Measurements from ENCODE around the gene RIN1.
A peak's percentile ranks its signal among the peaks of the same experiment; 100 is the strongest.

Gene RIN1

DNA sequence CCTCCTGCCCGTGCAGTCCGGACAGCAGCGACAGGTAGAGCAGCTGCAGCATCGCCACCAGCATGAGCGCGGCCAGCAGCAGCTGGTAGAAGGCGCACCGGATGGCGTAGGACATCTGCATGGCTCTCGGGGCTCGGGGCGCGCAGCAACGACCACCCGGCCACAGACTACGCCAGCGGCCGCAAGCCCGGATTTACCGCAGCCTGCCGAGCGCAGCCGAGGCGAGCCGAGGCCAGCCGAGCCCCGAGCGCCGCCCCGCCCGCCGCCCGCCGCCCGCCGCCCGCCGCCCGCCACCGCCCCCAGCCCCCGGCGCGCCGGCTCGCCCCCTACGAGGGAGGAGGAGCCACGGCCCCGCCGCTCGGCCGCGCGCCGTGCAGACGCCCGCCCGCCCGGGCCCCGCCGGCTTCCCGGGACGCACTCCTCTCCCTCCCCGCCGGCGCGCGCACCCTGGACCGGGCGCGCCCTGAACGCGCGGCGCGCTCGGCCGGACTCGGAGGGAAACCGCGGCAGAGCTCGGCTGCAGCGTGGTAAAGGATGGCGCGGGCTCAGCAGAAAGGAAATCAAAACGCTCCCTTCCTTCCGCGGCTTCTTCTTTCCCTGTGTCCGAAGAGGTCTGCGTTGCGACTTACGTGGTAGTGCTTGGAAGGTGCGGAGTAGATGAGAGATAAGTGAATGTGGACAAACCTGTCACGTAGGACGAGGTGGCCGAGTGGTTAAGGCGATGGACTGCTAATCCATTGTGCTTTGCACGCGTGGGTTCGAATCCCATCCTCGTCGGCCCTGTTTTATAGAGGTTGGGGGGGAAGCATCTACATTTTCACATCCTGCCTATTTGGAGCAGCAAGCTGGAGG, 11.4 kb upstream of the RIN1 start, which contains the start of gene B4GAT1:
TSS of gene B4GAT1 (minus strand) at position 205 of the 852 bp plus-strand sequence. CDS start at position 121, 84 bp downstream.
- H3K18ac ChIP-seq (ENCODE audit: low read length): peak within 1 kb of the TSS; percentile 33
- no peak within 1 kb of the TSS for H4K8ac ChIP-seq (ENCODE audit: low read depth, low read length)
- H3K4me2 ChIP-seq (ENCODE audit: low read length): peak within 1 kb of the TSS; percentile 87
- H3K36me3 ChIP-seq (ENCODE audit: control insufficient read depth, insufficient read depth, low read length): no peaks in the 10 kb centered on the region
- H3K4me3 ChIP-seq (ENCODE audit: low read length): peak within 1 kb of the TSS; percentile 89
- no peak within 1 kb of the TSS for H2BK15ac ChIP-seq (replicated peaks; ENCODE audit: low read depth)
- no peaks in the 10 kb centered on the region for H3K27me3 ChIP-seq (ENCODE audit: insufficient read depth, low read length, poor library complexity)
- H3K79me2 ChIP-seq (ENCODE audit: control insufficient read depth, insufficient read depth, low read length): peaks cover 14% of the 10 kb centered on the region
- peak within 1 kb of the TSS; percentile 97 for H3K23ac ChIP-seq (ENCODE audit: low read length)
- H3K9ac ChIP-seq (ENCODE audit: low read length): peak within 1 kb of the TSS; percentile 98
- peak; percentile 93 for DNase-seq
- H2BK120ac ChIP-seq (ENCODE audit: low read depth, low read length): no peak within 1 kb of the TSS
- no CpG with 5 or more reads among the region's 101 CpGs for WGBS (ENCODE audit: extremely low coverage, insufficient coverage, low lambda C conversion rate)
- H3K79me1 ChIP-seq (ENCODE audit: low read length): peaks cover 18% of the 10 kb centered on the region
- no peak within 1 kb of the TSS for H2AK5ac ChIP-seq (ENCODE audit: low read length)
- peak within 1 kb of the TSS; percentile 81 for H4K5ac ChIP-seq (ENCODE audit: low read length)
- H3K27ac ChIP-seq (ENCODE audit: low read depth, low read length): peak within 1 kb of the TSS; percentile 70
- H3K4me1 ChIP-seq (ENCODE audit: control insufficient read depth, low read depth, low read length): no peaks in the 10 kb centered on the region
- peak within 1 kb of the TSS; percentile 100 for H3K56ac ChIP-seq (ENCODE audit: low read length)
- peak within 1 kb of the TSS; percentile 59 for H2BK5ac ChIP-seq (ENCODE audit: low read length)
- no peak within 1 kb of the TSS for H3K4ac ChIP-seq (ENCODE audit: low read depth, low read length)

DNA sequence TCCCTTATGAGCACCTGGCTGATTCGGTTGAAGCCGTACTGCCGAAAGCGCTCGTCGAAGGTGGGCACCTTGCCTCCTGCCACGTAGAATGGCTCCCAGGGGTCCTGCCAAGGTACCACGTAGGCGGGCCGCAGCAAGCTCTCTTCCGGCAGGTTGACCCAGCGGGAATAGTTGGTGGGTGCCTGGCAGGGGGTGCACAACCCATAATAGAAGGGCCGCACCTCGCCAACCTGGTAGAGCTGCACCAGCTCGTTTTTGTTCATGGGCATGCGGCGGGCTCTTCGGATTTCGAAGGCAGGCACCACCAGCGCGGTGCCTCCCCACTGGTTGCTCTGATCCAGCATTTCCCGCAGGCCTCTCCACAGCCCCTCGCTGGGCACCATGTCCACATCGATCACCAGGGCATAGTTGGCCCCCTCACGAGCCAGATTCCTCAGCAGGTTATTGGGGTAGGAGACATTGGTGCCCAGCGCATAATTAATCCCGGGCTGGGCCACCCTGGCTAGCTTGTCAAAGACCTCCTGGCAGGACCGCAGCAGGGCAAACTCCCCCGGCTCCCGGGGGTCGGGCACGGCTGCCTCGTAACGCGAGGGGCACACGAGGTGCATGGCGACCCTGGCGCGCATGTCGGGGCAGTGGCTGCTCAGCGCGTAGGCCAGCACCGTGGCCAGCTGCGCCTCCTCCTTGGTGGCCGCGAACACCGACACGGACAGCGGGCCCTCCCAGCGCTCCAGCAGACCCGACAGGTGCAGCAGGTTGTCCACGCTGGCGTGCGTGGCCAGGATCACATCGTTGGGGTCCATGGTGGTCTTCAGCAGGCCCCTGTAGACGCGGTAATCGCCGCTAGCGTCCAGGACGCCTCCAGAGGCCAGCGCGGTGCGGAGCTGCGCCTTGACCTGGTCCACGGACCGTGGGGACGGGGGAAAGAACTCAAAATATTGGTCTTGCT, 10.5 kb upstream of the RIN1 start:
- peak overlapping the region; percentile 100 for H3K56ac ChIP-seq (ENCODE audit: low read length)
- H2AK5ac ChIP-seq (ENCODE audit: low read length): no peak overlapping the region
- no peak overlapping the region for H2BK120ac ChIP-seq (ENCODE audit: low read depth, low read length)
- H3K4me3 ChIP-seq (ENCODE audit: low read length): peak overlapping the region; percentile 89
- H3K36me3 ChIP-seq (ENCODE audit: control insufficient read depth, insufficient read depth, low read length): peaks cover 2% of the 10 kb centered on the region
- no peak overlapping the region for H3K18ac ChIP-seq (ENCODE audit: low read length)
- WGBS (ENCODE audit: extremely low coverage, insufficient coverage, low lambda C conversion rate): no CpG with 5 or more reads among the region's 68 CpGs
- no peaks in the 10 kb centered on the region for H3K4me1 ChIP-seq (ENCODE audit: control insufficient read depth, low read depth, low read length)
- no peak overlapping the region for H2BK15ac ChIP-seq (replicated peaks; ENCODE audit: low read depth)
- H3K27ac ChIP-seq (ENCODE audit: low read depth, low read length): peak overlapping the region; percentile 8
- no peak for DNase-seq
- peaks cover 18% of the 10 kb centered on the region for H3K79me1 ChIP-seq (ENCODE audit: low read length)
- peak overlapping the region; percentile 87 for H3K4me2 ChIP-seq (ENCODE audit: low read length)
- H3K23ac ChIP-seq (ENCODE audit: low read length): peak overlapping the region; percentile 97
- no peak overlapping the region for H3K4ac ChIP-seq (ENCODE audit: low read depth, low read length)
- H3K27me3 ChIP-seq (ENCODE audit: insufficient read depth, low read length, poor library complexity): no peaks in the 10 kb centered on the region
- H3K79me2 ChIP-seq (ENCODE audit: control insufficient read depth, insufficient read depth, low read length): peaks cover 14% of the 10 kb centered on the region
- H3K9ac ChIP-seq (ENCODE audit: low read length): peak overlapping the region; percentile 98
- peak overlapping the region; percentile 81 for H4K5ac ChIP-seq (ENCODE audit: low read length)
- no peak overlapping the region for H2BK5ac ChIP-seq (ENCODE audit: low read length)
- no peak overlapping the region for H4K8ac ChIP-seq (ENCODE audit: low read depth, low read length)

DNA sequence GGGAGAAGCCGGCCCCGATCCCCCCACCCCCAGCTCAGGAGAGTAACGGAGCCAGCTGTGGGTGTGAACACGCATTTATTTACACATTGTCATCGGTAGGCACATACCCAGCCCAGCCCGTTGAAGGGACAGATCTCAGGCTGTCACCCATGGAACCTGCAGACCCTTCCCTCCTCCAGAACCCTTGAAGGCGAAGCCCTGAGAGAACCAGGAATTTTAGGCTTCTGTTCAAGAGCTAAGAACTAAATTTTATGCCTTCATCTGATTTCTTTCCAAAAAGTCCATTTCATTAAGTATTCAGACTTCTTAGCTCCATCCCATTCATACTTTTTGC, 9.0 kb upstream of the RIN1 start:
- H2AK5ac ChIP-seq (ENCODE audit: low read length): no peak overlapping the region
- no peak overlapping the region for H3K18ac ChIP-seq (ENCODE audit: low read length)
- peak overlapping the region; percentile 73 for H3K9ac ChIP-seq (ENCODE audit: low read length)
- H3K79me2 ChIP-seq (ENCODE audit: control insufficient read depth, insufficient read depth, low read length): peaks cover 14% of the 10 kb centered on the region
- no peak overlapping the region for H2BK5ac ChIP-seq (ENCODE audit: low read length)
- peak overlapping the region; percentile 3 for H4K8ac ChIP-seq (ENCODE audit: low read depth, low read length)
- H2BK120ac ChIP-seq (ENCODE audit: low read depth, low read length): no peak overlapping the region
- no peaks in the 10 kb centered on the region for H3K27me3 ChIP-seq (ENCODE audit: insufficient read depth, low read length, poor library complexity)
- peak overlapping the region; percentile 64 for H3K4me2 ChIP-seq (ENCODE audit: low read length)
- WGBS (ENCODE audit: extremely low coverage, insufficient coverage, low lambda C conversion rate): no CpG with 5 or more reads among the region's 7 CpGs
- H3K36me3 ChIP-seq (ENCODE audit: control insufficient read depth, insufficient read depth, low read length): peaks cover 7% of the 10 kb centered on the region
- peaks cover 18% of the 10 kb centered on the region for H3K79me1 ChIP-seq (ENCODE audit: low read length)
- H4K5ac ChIP-seq (ENCODE audit: low read length): no peak overlapping the region
- H3K4me3 ChIP-seq (ENCODE audit: low read length): no peak overlapping the region
- peak overlapping the region; percentile 29 for H3K27ac ChIP-seq (ENCODE audit: low read depth, low read length)
- H2BK15ac ChIP-seq (replicated peaks; ENCODE audit: low read depth): no peak overlapping the region
- H3K4me1 ChIP-seq (ENCODE audit: control insufficient read depth, low read depth, low read length): no peaks in the 10 kb centered on the region
- no peak for DNase-seq
- no peak overlapping the region for H3K23ac ChIP-seq (ENCODE audit: low read length)
- H3K4ac ChIP-seq (ENCODE audit: low read depth, low read length): no peak overlapping the region
- H3K56ac ChIP-seq (ENCODE audit: low read length): peak overlapping the region; percentile 91

DNA sequence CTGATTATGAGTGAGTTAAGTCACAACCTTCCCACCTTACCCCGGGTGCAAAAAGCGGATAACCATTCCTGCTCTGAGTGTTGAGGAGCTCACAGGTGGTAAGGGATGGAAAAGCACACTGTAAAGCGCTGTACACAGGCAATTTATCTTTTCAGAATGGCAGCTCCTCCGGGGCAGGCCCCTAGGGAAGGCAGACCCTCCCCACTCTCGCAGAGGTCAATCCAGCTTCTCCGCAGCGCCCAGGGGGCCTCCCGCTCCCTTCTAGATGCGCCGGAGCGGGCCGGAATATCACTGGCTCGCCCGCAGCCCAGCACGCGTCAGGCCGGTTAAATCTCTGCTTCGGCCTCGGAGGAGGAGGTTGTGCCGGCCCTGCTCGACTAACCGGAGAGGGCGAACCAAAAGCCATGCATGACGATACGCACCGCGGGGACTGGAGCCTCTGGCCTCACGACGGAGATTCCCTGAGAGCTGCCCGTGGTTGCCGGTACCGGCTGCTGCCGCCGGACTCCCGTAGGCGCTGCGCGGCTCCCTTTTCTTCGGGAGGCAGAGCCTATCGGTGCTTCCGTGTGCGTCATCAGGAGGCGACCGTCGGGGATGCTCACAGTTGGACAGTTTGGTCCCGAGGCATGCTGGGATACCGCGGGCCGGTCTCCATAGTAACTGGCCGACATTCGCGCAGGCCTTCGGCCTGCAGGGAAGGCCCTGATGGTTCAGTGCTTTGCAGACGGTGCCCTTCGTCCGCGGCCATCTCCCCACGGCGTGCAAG, 8.5 kb upstream of the RIN1 start, which contains the start of gene BRMS1:
TSS of gene BRMS1 (minus strand) at position 555 of the 766 bp plus-strand sequence. CDS start 2,870 bp downstream, outside the sequence.
- no peak within 1 kb of the TSS for H3K4ac ChIP-seq (ENCODE audit: low read depth, low read length)

DNA sequence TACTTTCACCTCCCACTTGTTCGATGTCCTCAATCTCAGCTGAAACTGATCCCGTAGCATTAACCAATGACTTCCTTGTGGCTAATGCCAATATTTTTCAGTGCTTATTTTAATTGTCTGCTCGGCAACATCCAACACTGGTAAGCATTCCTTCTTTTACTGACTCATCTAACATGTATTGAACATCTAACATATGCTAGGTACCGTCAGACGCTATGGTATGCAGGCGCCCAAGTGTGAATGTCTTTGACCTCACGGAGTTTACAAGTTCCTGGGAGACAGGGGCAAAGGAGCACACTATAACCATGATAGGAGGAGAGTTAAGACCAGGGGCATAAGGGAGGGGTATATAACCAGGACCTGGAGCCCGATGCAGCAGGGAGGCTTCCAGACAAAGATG, 6.9 kb upstream of the RIN1 start:
- Histone ChIP-seq H2BK15ac (replicated peaks; ENCODE audit: low read depth) (no peak overlapping the region), H3K56ac (ENCODE audit: low read length) (no peak overlapping the region), H4K5ac (ENCODE audit: low read length) (no peak overlapping the region), H3K9ac (ENCODE audit: low read length) (no peak overlapping the region), H2BK120ac (ENCODE audit: low read depth, low read length) (no peak overlapping the region), H3K18ac (ENCODE audit: low read length) (no peak overlapping the region), H2BK5ac (ENCODE audit: low read length) (no peak overlapping the region), H3K27ac (ENCODE audit: low read depth, low read length) (no peak overlapping the region), H3K27me3 (ENCODE audit: insufficient read depth, low read length, poor library complexity) (no peaks in the 10 kb centered on the region), H3K4me1 (ENCODE audit: control insufficient read depth, low read depth, low read length) (no peaks in the 10 kb centered on the region), H4K8ac (ENCODE audit: low read depth, low read length) (no peak overlapping the region), H3K4me3 (ENCODE audit: low read length) (no peak overlapping the region), H3K79me1 (ENCODE audit: low read length) (peaks cover 18% of the 10 kb centered on the region), H2AK5ac (ENCODE audit: low read length) (no peak overlapping the region), H3K4ac (ENCODE audit: low read depth, low read length) (no peak overlapping the region), H3K23ac (ENCODE audit: low read length) (no peak overlapping the region), H3K79me2 (ENCODE audit: control insufficient read depth, insufficient read depth, low read length) (peaks cover 14% of the 10 kb centered on the region), H3K36me3 (ENCODE audit: control insufficient read depth, insufficient read depth, low read length) (peaks cover 9% of the 10 kb centered on the region), H3K4me2 (ENCODE audit: low read length) (no peak overlapping the region)
- DNase-seq: no peak
- no CpG with 5 or more reads among the region's 8 CpGs for WGBS (ENCODE audit: extremely low coverage, insufficient coverage, low lambda C conversion rate)

More for the DNA sequence above, 8.5 kb upstream of the RIN1 start, which contains the start of gene BRMS1:
- Histone ChIP-seq H3K23ac (ENCODE audit: low read length) (no peak within 1 kb of the TSS), H2BK120ac (ENCODE audit: low read depth, low read length) (no peak within 1 kb of the TSS), H3K79me1 (ENCODE audit: low read length) (peaks cover 18% of the 10 kb centered on the region), H2BK15ac (replicated peaks; ENCODE audit: low read depth) (no peak within 1 kb of the TSS), H3K4me3 (ENCODE audit: low read length) (peak within 1 kb of the TSS; percentile 99), H4K8ac (ENCODE audit: low read depth, low read length) (peak within 1 kb of the TSS; percentile 3), H2AK5ac (ENCODE audit: low read length) (no peak within 1 kb of the TSS), H3K27me3 (ENCODE audit: insufficient read depth, low read length, poor library complexity) (no peaks in the 10 kb centered on the region), H3K27ac (ENCODE audit: low read depth, low read length) (peak within 1 kb of the TSS; percentile 29), H3K4me1 (ENCODE audit: control insufficient read depth, low read depth, low read length) (no peaks in the 10 kb centered on the region), H3K79me2 (ENCODE audit: control insufficient read depth, insufficient read depth, low read length) (peaks cover 14% of the 10 kb centered on the region), H3K56ac (ENCODE audit: low read length) (peak within 1 kb of the TSS; percentile 98), H3K18ac (ENCODE audit: low read length) (no peak within 1 kb of the TSS), H3K9ac (ENCODE audit: low read length) (peak within 1 kb of the TSS; percentile 99), H4K5ac (ENCODE audit: low read length) (no peak within 1 kb of the TSS), H3K36me3 (ENCODE audit: control insufficient read depth, insufficient read depth, low read length) (peaks cover 9% of the 10 kb centered on the region), H3K4me2 (ENCODE audit: low read length) (peak within 1 kb of the TSS; percentile 76), H2BK5ac (ENCODE audit: low read length) (no peak within 1 kb of the TSS)
- WGBS (ENCODE audit: extremely low coverage, insufficient coverage, low lambda C conversion rate): no CpG with 5 or more reads among the region's 59 CpGs
- DNase-seq: peak; percentile 99
